ENCODE measurements around the gene PRKAR1A.
A peak's percentile ranks its signal among the peaks of the same experiment; 100 is the strongest.

Gene PRKAR1A

DNA sequence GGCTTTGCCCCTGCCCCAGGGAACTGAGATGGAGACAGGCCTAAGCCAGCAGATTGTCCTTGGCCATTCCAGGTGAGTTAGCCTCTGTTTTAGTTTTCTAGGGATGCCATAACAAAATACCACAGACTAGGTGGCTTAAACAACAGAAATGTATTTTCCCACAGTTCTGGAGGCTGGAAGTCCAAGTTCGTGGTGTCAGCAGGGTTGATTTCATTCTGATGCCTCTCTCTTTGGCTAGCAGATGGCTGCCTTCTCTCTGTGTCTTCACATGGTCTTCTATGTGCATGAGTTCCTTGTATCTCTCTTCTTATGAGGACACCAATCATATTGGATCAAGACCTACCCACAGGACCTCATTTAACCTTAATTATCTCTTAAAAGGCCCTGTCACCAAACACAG lies 76.1 kb downstream of the PRKAR1A start:
- Mint-ChIP-seq H3K27ac (no peak overlapping the region), H3K4me3 (no peak overlapping the region), H3K36me3 (ENCODE audit: low read depth) (no peaks in the 10 kb centered on the region), H3K4me1 (ENCODE audit: low read depth) (no peaks in the 10 kb centered on the region), H3K9me3 (peaks cover 4% of the 10 kb centered on the region), H3K27me3 (peaks cover 23% of the 10 kb centered on the region)
- no peak for DNase-seq

DNA sequence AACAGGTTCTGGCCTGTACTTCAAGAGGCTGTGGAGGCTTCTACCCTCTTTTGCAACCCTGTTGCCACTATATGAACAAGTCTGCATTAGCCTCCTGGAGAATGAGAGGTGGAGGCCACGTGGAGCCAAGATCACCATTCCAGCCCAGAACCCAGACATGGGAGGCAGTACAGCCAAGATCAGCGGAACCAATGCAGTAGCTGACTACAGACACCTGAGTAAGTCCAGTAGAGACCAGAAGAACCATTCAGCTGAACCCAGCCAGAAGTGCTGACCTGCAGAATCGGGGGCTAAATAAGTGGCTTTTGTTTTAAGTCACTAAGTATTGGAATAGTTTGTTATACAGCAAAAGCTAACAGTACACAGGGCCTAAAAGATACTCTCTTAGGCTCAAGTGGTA lies 76.9 kb downstream of the PRKAR1A start:
- Mint-ChIP-seq H3K27me3 (peaks cover 29% of the 10 kb centered on the region), H3K27ac (no peak overlapping the region), H3K4me1 (ENCODE audit: low read depth) (no peaks in the 10 kb centered on the region), H3K36me3 (ENCODE audit: low read depth) (no peaks in the 10 kb centered on the region), H3K9me3 (peaks cover 4% of the 10 kb centered on the region), H3K4me3 (no peak overlapping the region)
- no peak for DNase-seq

DNA sequence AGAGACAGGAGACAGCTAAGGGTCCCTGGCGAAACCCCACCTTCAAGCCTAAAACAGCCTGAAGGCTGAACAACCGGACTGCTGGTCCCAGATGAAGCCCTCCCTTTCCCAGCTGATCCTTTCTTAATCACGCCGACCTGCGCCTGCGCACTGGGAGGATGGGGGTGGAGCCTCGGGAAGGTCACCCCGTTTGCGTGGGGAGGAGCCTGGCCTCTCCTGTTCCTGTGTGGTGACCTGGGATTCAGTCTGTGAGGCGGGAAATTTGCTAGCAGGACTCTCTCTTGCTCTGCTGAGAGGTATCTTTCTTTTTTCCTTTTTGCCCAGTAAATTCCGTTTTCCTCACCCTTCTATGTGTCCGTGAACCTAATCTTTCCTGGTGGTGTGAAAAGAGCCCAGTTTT lies 79.4 kb downstream of the PRKAR1A start:
- H3K27me3 Mint-ChIP-seq = peaks cover 47% of the 10 kb centered on the region
- no peaks in the 10 kb centered on the region for H3K36me3 Mint-ChIP-seq (ENCODE audit: low read depth)
- DNase-seq = peak; percentile 33
- peaks cover 12% of the 10 kb centered on the region for H3K4me1 Mint-ChIP-seq (ENCODE audit: low read depth)
- H3K27ac Mint-ChIP-seq = no peak overlapping the region
- H3K4me3 Mint-ChIP-seq = no peak overlapping the region
- peaks cover 4% of the 10 kb centered on the region for H3K9me3 Mint-ChIP-seq

DNA sequence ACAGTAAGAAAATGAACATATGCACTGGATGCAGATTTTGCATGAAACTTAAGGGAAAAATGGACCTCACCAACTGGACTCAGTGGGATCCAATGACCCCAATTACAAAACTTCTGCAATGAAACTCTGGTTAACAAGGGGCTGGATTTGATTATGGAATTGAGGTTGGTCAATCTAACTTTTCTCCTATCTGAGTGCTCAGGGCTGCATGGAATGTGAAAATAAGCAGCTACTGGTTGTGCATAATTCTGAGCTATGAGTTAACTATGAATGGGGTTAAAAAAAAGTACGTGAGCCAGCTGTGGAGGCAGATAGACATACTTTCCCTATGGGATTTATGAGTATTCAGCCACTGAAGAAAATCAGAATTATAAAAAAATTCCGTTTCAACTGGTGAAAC lies 79.8 kb downstream of the PRKAR1A start:
- Mint-ChIP-seq H3K27me3 (peaks cover 50% of the 10 kb centered on the region), H3K36me3 (ENCODE audit: low read depth) (no peaks in the 10 kb centered on the region), H3K9me3 (peaks cover 4% of the 10 kb centered on the region), H3K4me1 (ENCODE audit: low read depth) (peaks cover 12% of the 10 kb centered on the region), H3K27ac (no peak overlapping the region), H3K4me3 (no peak overlapping the region)
- DNase-seq = no peak

DNA sequence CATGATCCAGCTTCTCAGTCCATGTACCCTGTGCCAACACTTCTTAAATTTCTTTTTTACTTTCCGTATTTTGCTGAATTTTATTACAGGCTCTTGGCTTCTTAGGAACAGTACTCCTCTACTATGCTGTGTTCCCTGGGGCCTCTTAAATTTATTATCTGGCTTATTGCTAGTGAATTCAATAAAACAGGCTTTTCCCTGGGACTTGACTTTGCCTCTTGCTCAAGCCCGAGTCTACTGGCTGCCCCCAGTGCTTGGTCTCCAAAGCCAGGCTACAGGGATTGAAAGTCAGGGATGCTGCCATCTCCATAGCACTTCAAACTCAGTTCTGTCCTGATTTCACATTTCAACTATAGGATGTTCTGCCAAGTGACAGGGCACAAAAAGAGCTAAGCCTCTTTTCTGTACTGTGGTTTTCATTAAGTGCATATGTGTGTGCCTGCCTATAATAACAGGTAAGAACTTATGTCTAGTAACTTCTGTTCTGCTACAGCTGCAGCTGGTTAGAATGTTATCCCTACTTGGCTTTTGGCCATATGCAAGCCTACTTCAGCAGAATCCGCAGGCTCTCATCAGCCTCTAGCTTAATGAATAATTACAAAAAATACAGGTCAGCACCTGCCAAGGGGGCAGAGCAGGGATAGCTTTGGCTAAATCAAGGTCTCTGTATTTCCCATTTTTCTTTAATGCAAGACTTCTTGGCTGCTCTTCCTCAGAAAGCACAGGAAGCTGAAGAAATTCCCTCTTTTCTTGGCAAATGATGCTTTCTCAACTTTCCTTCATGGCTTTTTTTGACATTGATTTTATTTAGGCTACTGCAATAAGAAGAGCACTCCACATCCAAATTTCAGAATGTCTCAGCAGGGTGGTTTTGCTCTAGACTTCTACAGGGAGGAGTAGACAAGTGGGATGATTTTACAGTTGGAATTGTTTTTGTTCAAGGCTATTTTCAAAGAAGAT lies 80.7 kb downstream of the PRKAR1A start:
- no peak overlapping the region for H3K27ac Mint-ChIP-seq
- peaks cover 12% of the 10 kb centered on the region for H3K4me1 Mint-ChIP-seq (ENCODE audit: low read depth)
- no peaks in the 10 kb centered on the region for H3K36me3 Mint-ChIP-seq (ENCODE audit: low read depth)
- no peak for DNase-seq
- no peak overlapping the region for H3K4me3 Mint-ChIP-seq
- H3K27me3 Mint-ChIP-seq = peaks cover 58% of the 10 kb centered on the region
- peaks cover 2% of the 10 kb centered on the region for H3K9me3 Mint-ChIP-seq

DNA sequence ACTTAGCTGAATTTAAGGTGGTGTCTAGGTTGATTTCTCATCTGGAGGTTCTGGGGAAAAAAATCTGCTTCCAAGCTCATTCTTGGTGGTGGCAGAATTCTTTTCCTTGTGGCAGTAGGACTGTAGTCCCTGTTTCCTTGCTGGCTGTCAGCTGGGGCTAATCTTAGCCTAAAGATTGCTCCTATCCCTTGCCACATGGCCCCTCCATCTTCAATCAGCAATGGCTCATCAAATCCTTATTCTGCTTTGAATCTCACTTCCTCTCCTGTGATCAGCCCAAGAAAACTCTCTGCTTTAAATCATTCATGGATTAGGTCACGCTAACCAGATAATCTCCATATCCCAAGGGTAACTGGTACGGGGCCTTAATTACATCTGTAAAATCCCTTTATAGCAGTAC lies 82.3 kb downstream of the PRKAR1A start:
- no peaks in the 10 kb centered on the region for H3K36me3 Mint-ChIP-seq (ENCODE audit: low read depth)
- H3K9me3 Mint-ChIP-seq = no peaks in the 10 kb centered on the region
- no peak overlapping the region for H3K27ac Mint-ChIP-seq
- H3K27me3 Mint-ChIP-seq = peaks cover 74% of the 10 kb centered on the region
- H3K4me1 Mint-ChIP-seq (ENCODE audit: low read depth) = peaks cover 14% of the 10 kb centered on the region
- DNase-seq = no peak
- no peak overlapping the region for H3K4me3 Mint-ChIP-seq

DNA sequence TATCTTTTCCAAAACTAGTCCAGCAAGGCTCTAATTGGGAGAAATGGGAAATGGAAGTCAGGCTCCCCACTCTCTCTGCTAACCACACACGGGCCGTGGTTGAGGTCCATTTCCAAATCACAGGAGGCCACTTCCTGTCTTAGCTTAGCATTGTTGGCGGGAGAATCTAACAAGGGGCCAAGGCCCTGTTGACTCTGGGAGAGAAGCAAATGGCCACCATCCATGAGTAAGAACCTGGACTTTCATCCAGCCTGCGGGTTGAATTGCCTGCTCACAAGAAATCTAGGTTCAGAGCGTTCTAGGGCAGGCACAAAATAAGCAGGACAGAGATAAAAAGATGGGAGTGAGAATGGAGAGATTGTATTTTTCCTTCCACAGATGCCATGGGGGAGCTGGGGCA lies 83.3 kb downstream of the PRKAR1A start:
- Mint-ChIP-seq H3K4me3 (no peak overlapping the region), H3K36me3 (ENCODE audit: low read depth) (no peaks in the 10 kb centered on the region), H3K27ac (no peak overlapping the region), H3K4me1 (ENCODE audit: low read depth) (peaks cover 18% of the 10 kb centered on the region), H3K9me3 (no peaks in the 10 kb centered on the region), H3K27me3 (peaks cover 78% of the 10 kb centered on the region)
- no peak for DNase-seq

DNA sequence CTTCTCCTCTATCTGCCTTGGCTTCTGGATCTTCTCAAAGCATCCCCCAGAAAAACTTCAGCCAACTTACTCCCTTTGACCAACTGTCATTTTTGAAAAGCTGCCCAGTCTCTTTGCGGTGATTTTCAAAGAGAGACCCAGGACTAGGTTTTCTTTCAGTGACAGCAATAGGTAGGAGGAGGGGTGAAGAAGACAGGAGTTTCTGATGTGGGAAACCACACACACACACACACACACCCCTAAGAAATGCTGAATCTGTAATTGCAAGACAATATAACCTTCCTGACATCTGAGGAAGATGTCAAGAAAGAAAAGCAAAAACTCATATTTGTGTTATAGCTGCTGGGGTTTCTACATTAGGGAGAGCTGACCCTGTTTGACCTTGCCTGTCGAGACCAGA lies 83.8 kb downstream of the PRKAR1A start:
- Mint-ChIP-seq H3K4me3 (no peak overlapping the region), H3K27ac (no peak overlapping the region), H3K4me1 (ENCODE audit: low read depth) (peaks cover 18% of the 10 kb centered on the region), H3K27me3 (peaks cover 76% of the 10 kb centered on the region), H3K36me3 (ENCODE audit: low read depth) (no peaks in the 10 kb centered on the region), H3K9me3 (no peaks in the 10 kb centered on the region)
- DNase-seq = no peak

DNA sequence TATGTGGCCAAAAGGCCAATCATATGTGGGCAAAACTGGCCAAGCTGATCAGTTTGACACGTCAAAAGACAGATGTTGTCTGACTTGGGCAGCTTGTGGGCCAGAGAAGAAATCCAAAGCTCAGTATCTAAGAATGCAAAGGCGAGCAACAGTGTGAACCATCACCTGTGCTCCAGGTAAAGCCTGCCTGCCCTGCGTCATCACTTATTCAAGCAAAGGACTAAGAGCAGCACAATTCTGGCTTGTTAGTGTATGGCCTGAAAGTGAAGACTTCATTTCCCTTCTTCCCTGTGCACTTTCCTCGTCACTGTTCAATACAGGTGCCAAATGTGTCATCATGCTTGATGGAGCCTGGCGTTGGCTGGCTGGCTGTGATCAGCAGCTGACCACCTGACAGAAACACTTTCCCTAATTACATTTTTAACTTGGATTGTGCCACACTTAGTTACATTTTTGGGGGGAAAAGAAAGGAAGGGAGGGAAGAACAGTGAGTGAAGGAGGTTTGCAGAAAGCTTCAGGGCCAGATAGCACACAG lies 84.2 kb downstream of the PRKAR1A start:
- Mint-ChIP-seq H3K36me3 (ENCODE audit: low read depth) (no peaks in the 10 kb centered on the region), H3K4me1 (ENCODE audit: low read depth) (peaks cover 18% of the 10 kb centered on the region), H3K4me3 (no peak overlapping the region), H3K9me3 (no peaks in the 10 kb centered on the region), H3K27ac (no peak overlapping the region), H3K27me3 (peaks cover 77% of the 10 kb centered on the region)
- no peak for DNase-seq

DNA sequence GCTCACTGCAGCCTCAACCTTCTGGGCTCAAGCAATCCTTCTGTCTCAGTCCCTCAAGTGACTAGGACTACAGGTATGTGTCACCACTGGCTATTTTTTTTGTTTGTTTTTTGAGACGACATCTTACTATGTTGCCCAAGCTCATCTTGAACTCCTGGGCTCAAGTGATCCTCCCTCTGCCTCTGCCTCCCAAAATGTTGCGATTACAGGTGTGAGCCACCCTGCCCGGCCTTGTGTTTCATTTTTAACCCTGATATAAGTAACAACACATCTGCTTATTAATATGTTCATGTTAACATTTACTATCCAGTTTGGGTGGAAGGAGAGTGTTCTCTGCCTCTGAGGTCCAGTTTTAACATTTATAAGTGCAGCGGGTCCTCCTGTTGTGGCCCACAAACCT lies 85.8 kb downstream of the PRKAR1A start:
- Mint-ChIP-seq H3K27me3 (peaks cover 78% of the 10 kb centered on the region), H3K4me1 (ENCODE audit: low read depth) (peaks cover 22% of the 10 kb centered on the region), H3K9me3 (no peaks in the 10 kb centered on the region), H3K27ac (no peak overlapping the region), H3K36me3 (ENCODE audit: low read depth) (no peaks in the 10 kb centered on the region), H3K4me3 (no peak overlapping the region)
- DNase-seq = no peak

DNA sequence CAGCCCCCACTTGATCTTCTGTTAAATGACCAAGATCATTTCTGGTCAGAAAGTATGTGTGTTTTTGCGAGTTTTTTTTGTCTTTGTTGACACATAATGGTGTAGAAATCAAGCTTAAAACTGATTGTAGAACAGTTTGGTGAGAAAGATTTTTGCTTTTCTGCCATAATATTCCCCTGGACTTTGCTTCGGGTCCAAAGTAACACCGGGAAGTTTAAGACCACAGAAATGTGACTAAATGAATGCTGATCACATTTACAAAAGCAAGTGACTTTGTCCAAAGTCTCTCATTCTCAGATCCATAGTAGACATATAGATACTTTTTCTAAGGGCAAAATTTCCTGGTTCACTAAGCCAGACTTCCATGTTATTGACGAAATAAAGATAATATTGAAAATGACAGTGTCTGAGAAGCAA lies 86.3 kb downstream of the PRKAR1A start:
- no peak overlapping the region for H3K27ac Mint-ChIP-seq
- H3K36me3 Mint-ChIP-seq (ENCODE audit: low read depth) = no peaks in the 10 kb centered on the region

DNA sequence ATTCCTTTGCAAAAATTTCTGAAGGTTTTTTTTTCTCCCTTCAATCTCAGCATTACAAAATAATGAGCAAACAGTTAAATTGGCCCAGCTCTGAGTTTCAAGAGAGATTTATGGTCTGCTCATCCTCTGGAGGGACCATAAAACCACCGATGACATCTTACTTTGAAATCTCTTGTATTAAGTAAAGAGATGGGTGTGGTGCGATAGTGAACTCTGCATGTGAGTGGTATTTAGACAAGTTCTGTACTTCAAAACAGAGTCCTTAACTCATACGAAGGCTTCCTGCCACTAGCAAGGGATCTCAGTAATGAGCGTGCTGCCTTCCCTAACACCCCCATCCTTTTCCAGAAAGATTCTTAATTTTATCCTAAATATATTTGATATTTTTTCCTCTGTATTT lies 86.9 kb downstream of the PRKAR1A start:
- H3K36me3 Mint-ChIP-seq (ENCODE audit: low read depth) = no peaks in the 10 kb centered on the region
- H3K4me3 Mint-ChIP-seq = no peak overlapping the region
- H3K4me1 Mint-ChIP-seq (ENCODE audit: low read depth) = peaks cover 22% of the 10 kb centered on the region
- peaks cover 78% of the 10 kb centered on the region for H3K27me3 Mint-ChIP-seq
- H3K9me3 Mint-ChIP-seq = no peaks in the 10 kb centered on the region
- no peak overlapping the region for H3K27ac Mint-ChIP-seq
- DNase-seq = no peak

More for the DNA sequence above, 86.3 kb downstream of the PRKAR1A start:
- H3K27me3 Mint-ChIP-seq = peaks cover 79% of the 10 kb centered on the region
- peaks cover 22% of the 10 kb centered on the region for H3K4me1 Mint-ChIP-seq (ENCODE audit: low read depth)
- no peak overlapping the region for H3K4me3 Mint-ChIP-seq
- no peak for DNase-seq
- H3K9me3 Mint-ChIP-seq = no peaks in the 10 kb centered on the region

DNA sequence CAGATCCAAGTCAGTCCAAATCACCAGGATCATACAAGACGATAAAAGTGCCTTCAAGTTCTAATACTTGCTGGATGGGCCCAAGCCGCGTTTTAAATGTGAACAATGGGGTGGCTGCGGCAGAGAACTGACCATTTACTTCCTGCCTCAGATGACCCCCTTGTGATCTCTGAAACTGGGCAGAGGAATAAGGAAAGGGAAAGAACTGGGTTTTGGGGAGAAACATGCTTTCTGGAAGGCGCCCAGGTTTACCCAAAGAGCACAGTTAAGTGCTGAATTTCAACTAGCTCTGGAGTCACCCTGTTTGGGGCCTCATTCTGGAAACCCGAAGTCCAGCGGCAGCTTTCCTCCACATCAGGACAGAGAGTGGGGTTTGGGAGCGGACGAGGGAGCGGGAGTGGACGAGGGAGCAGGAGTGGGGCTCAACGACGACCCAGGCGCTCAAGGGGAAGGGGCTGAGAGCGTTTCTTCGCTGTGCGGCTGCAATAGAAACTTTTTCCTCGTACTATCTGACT lies 87.4 kb downstream of the PRKAR1A start:
- no peaks in the 10 kb centered on the region for H3K36me3 Mint-ChIP-seq (ENCODE audit: low read depth)
- DNase-seq = no peak
- peak overlapping the region; percentile 18 for H3K4me3 Mint-ChIP-seq
- peaks cover 22% of the 10 kb centered on the region for H3K4me1 Mint-ChIP-seq (ENCODE audit: low read depth)
- H3K27me3 Mint-ChIP-seq = peaks cover 74% of the 10 kb centered on the region
- H3K9me3 Mint-ChIP-seq = no peaks in the 10 kb centered on the region
- no peak overlapping the region for H3K27ac Mint-ChIP-seq

DNA sequence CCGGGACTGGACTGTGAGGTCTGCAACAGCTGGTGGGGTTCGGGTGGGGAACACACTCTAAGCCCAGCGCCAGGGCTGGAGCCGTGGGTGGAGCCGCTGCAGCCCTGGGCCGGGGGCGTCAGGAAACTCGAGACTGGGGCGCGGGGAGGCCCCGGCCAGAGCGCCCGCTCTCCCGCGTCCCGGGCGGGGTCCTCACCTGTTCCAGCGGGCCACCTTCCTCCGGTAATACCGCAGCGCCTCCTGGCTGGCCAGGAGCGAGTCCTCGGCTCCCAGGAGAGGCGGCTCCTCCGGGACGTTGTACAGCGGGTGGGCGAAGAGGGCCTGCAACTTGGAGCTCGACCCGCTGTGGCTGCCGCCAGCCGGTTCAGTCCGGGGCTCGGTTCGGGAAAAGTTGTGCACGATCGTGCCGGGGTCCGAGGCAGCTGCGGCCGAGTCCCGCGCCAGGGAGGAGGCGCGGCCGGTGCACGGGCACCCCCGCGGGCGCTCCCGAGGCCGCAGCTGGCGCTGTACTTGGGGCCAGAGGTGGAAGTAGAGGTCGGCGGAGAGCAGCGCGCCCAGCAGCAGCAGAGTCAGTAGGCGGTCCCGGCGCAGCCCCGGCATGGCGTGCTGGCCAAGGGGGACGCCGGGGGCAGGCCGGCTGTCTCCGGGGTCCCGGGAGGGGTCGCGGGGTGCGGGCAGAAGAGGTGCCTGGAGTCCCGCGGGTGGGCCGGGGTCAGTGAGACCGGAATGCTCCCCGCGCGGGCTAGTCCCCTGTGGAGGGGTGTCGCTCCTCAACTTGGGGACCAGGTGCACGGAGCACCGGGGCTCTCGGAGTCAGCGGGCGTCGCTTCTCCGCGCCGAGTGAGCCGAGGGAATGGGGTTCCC lies 88.1 kb downstream of the PRKAR1A start:
- Mint-ChIP-seq H3K36me3 (ENCODE audit: low read depth) (no peaks in the 10 kb centered on the region), H3K4me1 (ENCODE audit: low read depth) (peaks cover 20% of the 10 kb centered on the region), H3K27ac (no peak overlapping the region), H3K4me3 (peak overlapping the region; percentile 24), H3K27me3 (peaks cover 72% of the 10 kb centered on the region), H3K9me3 (no peaks in the 10 kb centered on the region)
- peak; percentile 40 for DNase-seq

Measured in activated T-cell treated with anti-CD3 and anti-CD28 coated beads, Interleukin-2, amount 50 U/mL, for 24 hours (primary cell).